HG02852 (cell line): ENCODE results near the gene PDLIM3.
"Not testable (repeated sequence)": the region's sequence is repeated elsewhere in the genome, so short reads cannot be mapped to it uniquely, and the experiment has no call there.

Source experiments
- ATAC-seq: cut with Tn5 transposase; IDR thresholded peaks from one replicate; pipeline ENCODE4 v1.9.1; 2021; ENCODE audit warnings: mild to moderate bottlenecking, moderate library complexity; ENCODE audit not compliant: unreplicated experiment

Gene PDLIM3

GRCh38 chr4:185554365-185555126, 19.2 kb upstream of the PDLIM3 start:
- ATAC-seq, result no peak

- no peak for ATAC-seq
Measured at GRCh38 chr4:185552254-185552653, 16.9 kb upstream of the PDLIM3 start.

DNA sequence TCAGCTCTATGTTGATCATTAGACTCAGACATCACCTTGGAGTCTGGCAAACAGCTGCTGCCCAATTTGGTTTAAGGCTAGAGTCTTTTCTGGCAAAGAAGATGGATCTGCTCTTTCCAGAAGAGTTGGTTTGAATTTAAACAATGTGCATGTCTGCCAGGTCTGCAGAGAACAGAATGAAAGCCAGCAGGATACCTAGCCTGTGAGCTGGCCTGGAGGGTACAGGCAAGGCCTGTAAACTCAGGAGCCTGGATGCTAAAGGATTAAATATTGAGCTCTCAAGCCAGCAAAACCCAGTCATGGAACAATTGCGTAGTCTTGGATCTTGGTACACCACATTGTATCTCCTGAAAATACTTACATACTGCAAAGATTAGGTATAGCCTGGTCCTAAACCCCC, 15.6 kb upstream of the PDLIM3 start:
- ATAC-seq, result no peak

GRCh38 chr4:185549095-185549639, 13.9 kb upstream of the PDLIM3 start:
- no peak for ATAC-seq

DNA sequence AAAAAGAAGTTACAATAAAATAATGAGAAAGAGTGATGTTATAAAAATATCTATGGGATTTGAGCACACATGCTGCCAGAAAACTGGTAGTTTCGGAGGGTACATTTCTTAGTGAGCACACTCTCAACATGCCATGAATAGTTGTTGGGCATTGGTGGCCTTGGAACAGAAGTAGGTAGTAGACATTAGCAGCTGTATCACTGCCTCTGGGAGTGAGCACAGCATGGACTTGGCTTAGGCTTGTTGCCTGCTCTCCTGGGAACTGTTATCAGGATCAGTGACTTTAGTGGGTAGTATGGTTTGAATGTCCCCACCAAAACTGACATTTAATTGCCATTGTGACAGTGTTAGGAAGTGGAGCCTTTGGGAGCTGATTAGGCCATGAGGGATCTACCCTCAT, 13.3 kb upstream of the PDLIM3 start:
- no peak for ATAC-seq

- no peak for ATAC-seq
Measured at GRCh38 chr4:185546335-185546734, 11.0 kb upstream of the PDLIM3 start.

DNA sequence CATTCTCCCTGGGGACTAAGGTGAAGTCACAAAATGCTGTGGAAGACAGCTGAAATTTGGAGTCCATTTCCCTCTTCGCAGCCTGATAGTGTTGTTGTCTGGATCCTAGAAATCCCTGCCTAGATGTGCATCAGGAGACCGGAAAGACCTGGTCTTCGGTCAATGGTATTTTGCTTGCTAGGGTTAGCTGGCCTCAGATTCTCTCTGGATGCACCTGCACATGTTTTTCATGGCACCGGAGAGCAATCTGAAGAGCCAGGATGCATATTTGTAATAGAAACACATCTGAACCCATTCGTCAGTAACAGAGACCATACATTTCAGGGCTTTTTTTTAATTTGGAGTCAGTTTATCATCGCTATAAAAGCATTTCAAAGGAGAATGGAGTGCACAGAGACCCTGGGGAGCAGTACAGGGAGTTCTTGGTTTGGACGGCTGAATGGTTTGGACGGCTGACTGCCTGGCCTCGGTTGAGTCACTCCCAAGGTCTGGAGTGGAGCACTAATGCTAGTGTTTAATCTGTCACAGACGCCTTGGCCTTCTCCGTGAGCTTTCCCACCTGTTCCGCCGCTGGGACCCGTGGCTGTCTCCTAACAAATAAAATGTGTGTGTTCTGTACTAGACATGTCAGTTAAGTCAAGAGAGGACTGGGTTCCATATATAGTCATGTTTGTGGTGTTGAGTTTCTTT, 7.5 kb upstream of the PDLIM3 start:
- ATAC-seq, result no peak

- ATAC-seq, result no peak
Measured at GRCh38 chr4:185541251-185541727, 6.0 kb upstream of the PDLIM3 start.

DNA sequence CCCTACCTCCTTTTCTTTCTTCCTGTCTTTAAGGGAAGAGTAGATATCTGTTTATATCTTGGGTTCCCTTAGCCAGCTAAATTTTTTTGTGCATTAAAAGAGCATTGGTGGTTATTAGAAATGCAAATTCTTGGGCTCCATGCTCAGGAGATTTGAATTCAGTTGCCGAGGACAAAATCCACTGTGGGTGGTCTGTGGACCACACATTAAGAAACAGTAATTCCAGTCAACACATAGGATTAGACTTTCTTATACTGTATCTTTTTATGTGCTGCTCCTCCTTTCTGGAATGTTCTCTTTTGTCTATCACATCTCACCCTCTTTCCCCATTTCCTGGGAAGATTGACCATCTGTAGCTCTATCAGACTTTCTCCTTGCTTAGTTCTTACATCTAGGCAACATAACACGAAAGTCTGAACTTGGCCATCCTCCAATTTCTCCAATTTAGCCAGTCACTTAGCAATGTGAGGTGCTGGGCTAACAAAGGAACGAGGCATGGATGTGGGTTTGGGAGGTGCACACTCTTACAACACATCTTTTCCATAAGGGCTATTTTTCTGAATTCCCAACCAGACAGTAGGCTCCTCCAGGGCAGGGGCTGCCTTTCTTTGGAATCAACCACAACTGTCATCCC, 5.3 kb upstream of the PDLIM3 start:
- ATAC-seq, result no peak

GRCh38 chr4:185540040-185540439, 4.7 kb upstream of the PDLIM3 start:
- ATAC-seq, result no peak

DNA sequence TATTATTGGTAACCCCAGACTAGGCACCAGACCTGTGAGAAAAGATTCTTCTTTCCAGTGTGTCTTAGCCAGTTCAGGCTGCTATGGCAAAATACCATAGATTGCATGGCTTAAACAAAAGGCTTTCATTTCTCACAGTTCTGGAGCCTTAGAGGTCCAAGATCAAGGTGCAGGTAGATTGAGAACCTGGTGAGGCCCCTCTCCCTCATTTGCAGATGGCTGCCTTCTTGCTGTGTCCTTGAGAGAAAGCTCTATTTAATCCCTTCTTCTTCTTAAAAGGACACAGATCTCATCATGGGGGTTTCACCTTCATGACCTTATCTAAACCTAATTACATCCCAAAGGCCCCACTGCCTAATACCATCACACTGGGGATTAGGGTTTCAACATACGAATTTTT, 3.5 kb upstream of the PDLIM3 start:
- ATAC-seq, result no peak

GRCh38 chr4:185536411-185536709, 1.1 kb upstream of the PDLIM3 start:
- no peak for ATAC-seq

GRCh38 chr4:185535612-185536410, 504 bp upstream of the PDLIM3 start:
- no peak for ATAC-seq

GRCh38 chr4:185534511-185534865, 819 bp downstream of the PDLIM3 start:
- no peak for ATAC-seq

GRCh38 chr4:185532795-185533324, 2.4 kb downstream of the PDLIM3 start:
- no peak for ATAC-seq

- no peak for ATAC-seq
Measured at GRCh38 chr4:185532293-185532692, 3.0 kb downstream of the PDLIM3 start.

DNA sequence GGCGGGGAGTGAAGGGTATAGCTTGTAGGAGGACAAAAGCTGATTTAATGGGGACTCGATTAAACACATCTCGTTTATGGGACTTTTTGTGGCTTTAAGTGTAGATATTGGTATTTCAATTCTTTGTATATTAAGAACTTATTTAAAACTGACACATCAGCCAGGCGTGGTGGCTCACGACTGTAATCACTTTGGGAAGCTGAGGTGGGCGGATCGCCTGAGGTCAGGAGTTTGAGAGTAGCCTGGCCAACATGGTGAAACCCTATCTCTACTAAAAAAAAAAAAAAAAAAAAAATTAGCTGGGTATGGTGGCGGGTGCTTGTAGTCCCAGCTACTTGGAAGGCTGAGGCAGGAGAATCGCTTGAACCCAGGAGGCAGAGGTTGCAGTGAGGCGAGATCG, 3.7 kb downstream of the PDLIM3 start:
- not testable (repeated sequence) for ATAC-seq

DNA sequence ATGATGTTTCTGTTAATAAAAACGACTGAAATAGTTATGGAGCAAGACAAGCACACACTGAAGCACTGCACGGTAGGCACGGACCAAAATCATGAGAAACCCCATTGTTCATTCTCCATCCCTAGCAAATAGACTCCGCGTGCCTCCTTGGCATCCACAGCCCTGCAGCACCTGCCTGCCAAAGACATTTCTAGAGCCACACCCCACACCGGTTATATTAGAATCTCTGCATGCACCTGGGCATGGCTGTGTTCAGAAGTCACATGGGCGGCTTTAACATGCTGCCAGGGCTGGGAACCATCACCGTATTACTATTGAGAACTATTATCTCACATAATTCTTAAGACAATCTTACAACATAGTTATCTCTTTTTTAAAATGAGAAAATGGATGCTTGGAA, 5.9 kb downstream of the PDLIM3 start:
- no peak for ATAC-seq

- ATAC-seq, result no peak
Measured at GRCh38 chr4:185524888-185525863, 10.1 kb downstream of the PDLIM3 start.

- ATAC-seq, result no peak
Measured at GRCh38 chr4:185523862-185524261, 11.4 kb downstream of the PDLIM3 start.
